ENCODE measurements around the gene KRTAP10-3.
"Not testable (repeated sequence)": the region's sequence is repeated elsewhere in the genome, so short reads cannot be mapped to it uniquely, and the experiment has no call there.

The KRTAP10-3 gene

DNA sequence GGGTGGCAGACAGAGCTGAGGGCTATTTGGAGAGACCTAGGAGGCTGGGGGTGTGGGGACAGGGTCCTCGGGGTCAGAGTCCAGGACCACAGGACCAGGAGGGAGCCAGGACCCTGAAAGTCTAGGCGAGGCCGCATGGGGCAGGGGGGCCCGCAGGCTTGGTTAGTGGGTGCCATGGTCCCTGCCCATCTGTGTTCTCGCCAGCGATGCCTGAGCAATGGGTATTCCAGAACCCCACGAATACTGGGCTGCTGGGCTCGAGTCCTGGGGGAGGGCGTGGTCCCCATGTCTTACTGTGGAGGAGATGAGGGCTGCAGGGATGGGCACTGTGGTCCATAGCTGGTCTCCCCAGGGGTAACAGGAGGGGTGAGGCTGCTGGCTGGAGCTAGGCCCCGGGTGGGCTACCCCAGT lies 31.7 kb upstream of the KRTAP10-3 start:
- DNase-seq (ENCODE audit: low spot score) = no peak

- no peak for DNase-seq (ENCODE audit: low spot score)
Observed at GRCh38 chr21:44589586-44590305, 31.2 kb upstream of the KRTAP10-3 start.

DNA sequence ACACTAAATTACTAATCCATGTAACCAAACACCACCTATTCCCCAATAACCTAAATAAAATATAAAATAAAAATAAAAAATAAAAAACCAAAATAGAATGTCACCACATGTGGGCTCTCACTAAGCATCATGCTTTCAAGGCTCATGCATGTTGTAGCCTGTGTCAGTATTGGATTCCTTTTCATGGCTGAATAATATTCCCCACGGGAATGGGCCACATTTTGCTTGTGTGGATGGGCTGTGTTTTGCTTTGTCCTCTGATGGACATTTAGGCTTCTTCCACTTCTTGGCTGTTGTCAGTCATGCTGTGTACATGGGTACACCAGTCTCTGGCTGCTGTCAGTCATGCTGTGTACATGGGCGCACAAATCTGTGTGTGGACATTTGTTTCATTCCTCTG lies 30.5 kb upstream of the KRTAP10-3 start:
- DNase-seq (ENCODE audit: low spot score) = no peak

- DNase-seq (ENCODE audit: low spot score) = no peak
Observed at GRCh38 chr21:44585892-44586291, 27.3 kb upstream of the KRTAP10-3 start.

DNA sequence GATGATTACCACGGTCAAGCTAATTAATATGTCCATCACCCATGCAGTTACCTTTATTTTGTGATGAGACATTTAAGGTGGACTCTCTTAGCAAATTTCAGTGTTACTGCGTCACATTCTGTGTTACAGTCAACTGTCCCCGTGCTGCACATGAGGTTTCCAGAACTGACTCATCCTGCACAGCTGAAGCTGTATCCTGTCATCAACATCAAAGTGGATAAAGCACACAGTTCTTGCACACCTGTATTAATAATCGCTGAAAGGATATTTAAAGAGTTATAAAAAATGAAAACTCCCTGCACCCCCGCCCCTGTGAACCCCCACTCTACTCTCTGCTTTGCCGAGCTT lies 25.2 kb upstream of the KRTAP10-3 start:
- no peak for DNase-seq (ENCODE audit: low spot score)

- no peak for DNase-seq (ENCODE audit: low spot score)
Observed at GRCh38 chr21:44583089-44583799, 24.6 kb upstream of the KRTAP10-3 start.

GRCh38 chr21:44582055-44582454 lies 23.5 kb upstream of the KRTAP10-3 start:
- DNase-seq (ENCODE audit: low spot score) = no peak

- DNase-seq (ENCODE audit: low spot score) = no peak
Observed at GRCh38 chr21:44581158-44581557, 22.6 kb upstream of the KRTAP10-3 start.

DNA sequence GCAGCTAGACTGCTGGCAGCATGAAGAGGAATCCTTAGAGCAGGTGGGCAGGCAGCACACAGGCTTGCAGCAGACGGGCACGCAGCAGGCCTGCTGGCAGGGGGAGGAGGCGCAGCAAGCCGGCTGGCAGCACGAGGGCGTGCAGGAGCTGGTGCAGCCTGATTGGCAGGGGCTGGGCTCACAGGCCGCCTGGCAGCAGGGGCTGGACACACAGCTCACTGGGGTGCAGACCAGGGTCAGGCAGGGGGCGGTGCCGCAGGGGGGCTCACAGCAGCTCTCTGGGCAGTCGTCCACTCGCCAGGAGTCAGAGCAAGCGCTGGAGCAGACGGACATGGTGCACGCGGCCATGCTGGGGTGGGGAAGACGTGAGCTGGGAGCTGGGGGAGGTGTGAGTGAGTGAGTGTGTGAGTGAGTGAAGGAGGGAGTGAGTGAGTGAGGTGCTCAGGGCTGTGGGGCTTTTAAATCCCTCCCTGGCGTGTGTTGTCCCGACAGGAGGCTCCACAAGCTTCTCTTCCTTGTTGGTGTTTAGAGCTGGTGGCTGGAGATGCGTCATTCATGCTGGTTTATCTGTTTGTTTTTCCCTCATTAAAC lies 21.7 kb upstream of the KRTAP10-3 start, which contains the start of gene KRTAP10-5:
Gene KRTAP10-5, minus strand, starts transcription at position 374 of the 591 bp plus-strand sequence. Its CDS starts 26 bp downstream, at position 348.
- not testable (repeated sequence) for DNase-seq (ENCODE audit: low spot score)

DNA sequence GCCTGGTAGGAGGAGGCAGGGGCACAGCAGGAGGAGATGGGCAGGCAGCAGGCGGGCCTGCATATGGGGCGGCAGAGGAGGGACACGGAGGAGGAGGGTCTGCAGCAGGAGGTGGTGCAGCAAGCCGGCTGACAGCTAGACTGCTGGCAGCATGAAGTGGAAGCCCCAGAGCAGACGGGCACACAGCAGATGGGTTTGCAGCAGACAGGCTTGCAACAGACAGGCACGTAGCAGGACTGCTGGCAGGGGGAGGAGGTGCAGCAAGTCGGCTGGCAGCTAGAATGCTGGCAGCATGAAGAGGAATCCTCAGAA lies 21.2 kb upstream of the KRTAP10-3 start:
- no peak for DNase-seq (ENCODE audit: low spot score)

- no peak for DNase-seq (ENCODE audit: low spot score)
Observed at GRCh38 chr21:44579056-44579832, 20.6 kb upstream of the KRTAP10-3 start.

DNA sequence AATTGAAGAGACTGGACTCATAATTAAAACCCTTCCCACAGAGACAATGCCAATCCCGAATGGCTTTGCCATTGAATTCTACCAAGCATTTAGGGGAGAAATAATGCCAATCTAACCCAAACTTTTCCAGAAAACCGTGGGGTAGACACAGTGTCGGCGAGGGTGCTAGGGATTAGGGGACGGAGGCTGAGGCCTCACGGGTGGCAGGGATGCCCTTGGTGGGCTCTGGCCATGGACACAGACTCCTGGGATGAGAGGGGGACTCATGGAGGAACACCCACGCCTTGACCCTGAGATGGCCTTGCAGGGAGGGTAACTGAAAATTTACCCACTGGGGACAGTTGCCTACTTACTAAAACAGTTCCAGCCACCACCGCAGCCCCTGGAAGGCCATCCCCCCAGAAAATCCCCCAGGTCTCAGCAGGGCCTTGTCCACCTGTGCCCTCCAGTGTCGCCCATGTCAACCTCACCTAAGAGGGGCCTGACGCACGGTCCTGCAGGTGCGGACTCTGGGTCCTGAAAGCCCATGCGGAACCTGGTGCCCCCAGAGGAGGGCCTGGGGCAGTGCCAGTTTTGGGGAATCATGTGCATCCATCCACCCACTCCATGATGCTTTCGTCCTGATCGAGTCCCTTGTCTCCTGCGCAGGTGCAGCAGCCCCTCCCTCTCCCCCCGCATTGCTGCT lies 19.9 kb upstream of the KRTAP10-3 start:
- no peak for DNase-seq (ENCODE audit: low spot score)

- no peak for DNase-seq (ENCODE audit: low spot score)
Observed at GRCh38 chr21:44576025-44576420, 17.4 kb upstream of the KRTAP10-3 start.

DNA sequence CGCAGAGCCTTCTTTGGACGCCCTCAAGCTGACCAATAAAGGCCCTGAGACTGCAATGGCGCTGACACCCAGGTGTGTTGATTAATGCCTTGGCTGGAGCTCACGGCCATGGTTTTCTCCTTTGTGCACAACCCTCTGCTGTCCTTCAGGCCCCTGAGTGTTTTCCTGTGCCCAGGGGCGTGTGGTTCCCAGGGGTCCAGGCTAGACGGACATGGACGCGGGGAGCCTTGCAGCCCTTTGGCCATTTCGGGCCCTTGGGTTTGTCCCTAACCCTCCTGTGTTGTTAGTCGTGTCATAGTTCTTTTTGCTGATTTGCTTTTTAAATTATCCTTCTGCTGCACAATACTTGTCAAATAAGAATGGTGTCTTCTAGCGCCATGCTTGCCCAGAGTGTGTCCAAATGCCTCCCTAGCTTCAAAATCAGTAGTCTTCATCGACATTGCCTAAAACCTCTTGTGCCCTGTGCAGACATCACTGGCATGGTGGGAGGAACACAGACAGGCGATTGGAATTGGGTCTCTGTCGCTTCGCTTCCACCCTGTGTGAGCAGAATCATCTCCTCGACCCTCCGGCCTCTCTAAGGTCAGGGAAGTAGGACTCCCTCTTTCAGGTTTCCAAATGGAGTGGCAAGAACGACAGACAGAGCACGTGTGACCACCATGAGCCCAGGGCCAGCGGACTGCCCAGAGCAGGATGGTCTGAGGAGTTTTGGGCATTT lies 16.9 kb upstream of the KRTAP10-3 start:
- no peak for DNase-seq (ENCODE audit: low spot score)

GRCh38 chr21:44574457-44575306 lies 16.1 kb upstream of the KRTAP10-3 start:
- DNase-seq (ENCODE audit: low spot score) = no peak

DNA sequence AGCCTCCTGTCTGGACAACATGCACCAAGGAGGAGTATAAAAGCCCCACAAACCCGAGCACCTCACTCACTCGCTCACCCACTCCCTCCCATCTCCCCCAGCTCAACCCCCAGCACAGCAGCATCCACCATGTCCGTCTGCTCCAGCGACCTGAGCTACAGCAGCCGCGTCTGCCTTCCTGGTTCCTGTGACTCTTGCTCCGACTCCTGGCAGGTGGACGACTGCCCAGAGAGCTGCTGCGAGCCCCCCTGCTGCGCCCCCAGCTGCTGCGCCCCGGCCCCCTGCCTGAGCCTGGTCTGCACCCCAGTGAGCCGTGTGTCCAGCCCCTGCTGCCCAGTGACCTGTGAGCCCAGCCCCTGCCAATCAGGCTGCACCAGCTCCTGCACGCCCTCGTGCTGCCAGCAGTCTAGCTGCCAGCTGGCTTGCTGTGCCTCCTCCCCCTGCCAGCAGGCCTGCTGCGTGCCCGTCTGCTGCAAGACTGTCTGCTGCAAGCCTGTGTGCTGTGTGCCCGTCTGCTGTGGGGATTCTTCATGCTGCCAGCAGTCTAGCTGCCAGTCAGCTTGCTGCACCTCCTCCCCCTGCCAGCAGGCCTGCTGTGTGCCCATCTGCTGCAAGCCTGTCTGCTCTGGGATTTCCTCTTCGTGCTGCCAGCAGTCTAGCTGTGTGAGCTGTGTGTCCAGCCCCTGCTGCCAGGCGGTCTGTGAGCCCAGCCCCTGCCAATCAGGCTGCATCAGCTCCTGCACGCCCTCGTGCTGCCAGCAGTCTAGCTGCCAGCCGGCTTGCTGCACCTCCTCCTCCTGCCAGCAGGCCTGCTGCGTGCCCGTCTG lies 15.2 kb upstream of the KRTAP10-3 start, which contains the start of gene KRTAP10-4:
Gene KRTAP10-4, plus strand, starts transcription at position 100 of the 827 bp plus-strand sequence. Its CDS starts 30 bp downstream, at position 130.
- DNase-seq (ENCODE audit: low spot score) = not testable (repeated sequence)

- no peak for DNase-seq (ENCODE audit: low spot score)
Observed at GRCh38 chr21:44572959-44573583, 14.5 kb upstream of the KRTAP10-3 start.

DNA sequence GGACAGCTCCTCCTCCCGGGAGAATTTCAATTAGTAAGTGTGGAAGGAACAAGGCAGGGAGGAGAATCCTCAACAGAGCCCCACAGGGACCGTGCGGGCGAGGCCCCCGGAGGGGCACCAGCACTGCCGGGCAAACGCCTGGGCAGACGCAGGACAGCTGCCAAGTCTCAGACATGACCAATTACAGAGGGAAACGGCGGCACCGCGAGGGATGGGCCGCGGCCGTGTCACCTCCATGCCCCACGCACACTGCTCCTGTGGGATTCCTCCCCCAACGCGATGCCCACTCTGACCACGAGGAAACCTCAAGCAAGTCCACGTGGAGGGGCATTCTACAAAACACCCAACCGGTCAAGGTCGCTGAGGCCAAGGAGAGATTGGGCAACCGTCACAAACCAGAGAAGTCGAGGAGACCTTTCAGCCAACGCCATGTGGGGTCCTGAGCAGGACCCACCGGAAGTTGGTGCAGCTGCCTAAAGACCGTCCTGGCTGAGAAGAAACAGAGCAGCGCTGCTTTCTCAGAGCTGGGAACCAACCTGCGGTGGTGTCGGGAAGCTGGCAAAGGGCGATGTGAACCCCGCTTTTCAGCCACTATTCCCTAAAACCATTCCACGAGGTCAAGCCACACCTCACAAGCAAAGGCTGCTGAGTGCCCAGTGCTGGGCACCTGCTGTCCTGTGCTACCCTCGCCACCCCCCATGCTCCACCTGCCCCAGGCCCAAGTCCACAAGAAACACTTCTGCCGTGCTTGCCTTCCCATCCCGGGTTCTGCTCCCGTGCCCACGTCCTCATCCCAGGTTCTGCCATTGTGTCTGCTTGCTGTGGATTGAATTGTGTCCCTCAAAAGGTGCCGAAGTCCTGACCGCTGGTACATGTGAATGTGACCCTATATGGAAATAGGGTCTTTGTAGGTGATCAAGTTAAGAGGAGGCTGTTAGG lies 13.5 kb upstream of the KRTAP10-3 start:
- no peak for DNase-seq (ENCODE audit: low spot score)
